GM12878 (cell line): Measurements from ENCODE around the gene ATP6V1C2. TPM values are rescaled to one million over a fixed set of nuclear protein-coding genes. Genes with fewer than 3 reads are reported as not detected.

ENCODE experiments used
- ATAC-seq: fragments of 200-7000 bp; cut with Tn5 transposase; 3 replicates; pipeline ENCODE4 v1.9.1; 2020; ENCODE audit warnings: mild to moderate bottlenecking, moderate library complexity
- BruUV-seq: library from RNA; stranded (reverse); fragments of 400-500 nt; replicated peaks from 2 replicates; lab custom pipeline; 2021; lab: Mats Ljungman, UMichigan
- CTCF ChIA-PET: fragments of 300-600 bp; sonication (Branson Sonifier 250); formaldehyde crosslinking; extraction: SDS; loops from one replicate; lab custom pipeline; 2021; ENCODE audit warnings: inconsistent platforms; lab: Yijun Ruan, JAX
- POLR2A ChIA-PET: fragments of 350-600 bp; formaldehyde crosslinking; extraction: SDS; loops from one replicate; lab custom pipeline; 2021; ENCODE audit warnings: inconsistent platforms; lab: Charles Lee
- RAD21 ChIA-PET: fragments of 300-600 bp; sonication (Branson Sonifier 250); formaldehyde crosslinking; loops from one replicate; lab custom pipeline; 2023; ENCODE audit warnings: antibody characterized with exemption; ENCODE audit not compliant: unreplicated experiment; lab: Charles Lee
- SMC1A ChIA-PET: fragments of 300-600 bp; sonication (Branson Sonifier 250); formaldehyde crosslinking; loops from one replicate; lab custom pipeline; 2023; ENCODE audit not compliant: unreplicated experiment, uncharacterized antibody; lab: Charles Lee
- DNase-seq: peaks from one replicate; pipeline ENCODE4 v3.0.0-alpha.2; 2011; ENCODE audit warnings: low read depth, low spot score
- FAIRE-seq: peaks from 3 replicates; lab custom pipeline; 2011; peaks lifted over from hg19 to GRCh38; lab: Jason Lieb, UNC
- H2AFZ ChIP-seq: 2 replicates; pipeline ENCODE4 v1.6.0; 2011; ENCODE audit warnings: low read depth, low read length, control low read depth; ENCODE audit not compliant: control insufficient read depth
- H3K27ac ChIP-seq: 2 replicates; pipeline ENCODE4 v1.5.1; 2011; ENCODE audit warnings: control low read depth; ENCODE audit not compliant: control insufficient read depth, insufficient read depth
- H3K27me3 ChIP-seq, 2 experiments: replicated peaks in 1 of 2; 2 replicates each; pipeline versions ENCODE4 v1.6.0 to v1.6.1; 2011; ENCODE audit warnings: low read length in 1 of 2; ENCODE audit not compliant: control insufficient read depth in 2 of 2, insufficient read depth in 2 of 2
- H3K36me3 ChIP-seq, 2 experiments: 2 replicates each; pipeline ENCODE4 v1.5.1; 2011; ENCODE audit warnings: low read length in 1 of 2; ENCODE audit not compliant: control insufficient read depth in 2 of 2, insufficient read depth in 2 of 2
- H3K4me1 ChIP-seq: 2 replicates; pipeline ENCODE4 v1.6.1; 2011; ENCODE audit warnings: mild to moderate bottlenecking, low read length, moderate library complexity, mixed read lengths; ENCODE audit not compliant: control insufficient read depth, insufficient read depth
- H3K4me2 ChIP-seq: 2 replicates; pipeline ENCODE4 v1.6.0; 2011; ENCODE audit warnings: control low read depth; ENCODE audit not compliant: control insufficient read depth, insufficient read depth
- H3K4me3 ChIP-seq: fragments of 200-600 bp; sonication (generic); 2 replicates; pipeline ENCODE4 v1.5.1; 2016
- H3K79me2 ChIP-seq: 2 replicates; pipeline ENCODE4 v1.6.0; 2011; ENCODE audit warnings: low read length; ENCODE audit not compliant: control insufficient read depth, insufficient read depth
- H3K9ac ChIP-seq: 2 replicates; pipeline ENCODE4 v1.8.0; 2011; ENCODE audit warnings: low read length, control low read depth, mixed read lengths; ENCODE audit not compliant: control insufficient read depth, insufficient read depth
- H3K9me3 ChIP-seq: replicated peaks from 3 replicates; pipeline ENCODE4 v1.5.1; 2011; ENCODE audit warnings: mild to moderate bottlenecking, low read length; ENCODE audit not compliant: control insufficient read depth, insufficient read depth
- H4K20me1 ChIP-seq: 2 replicates; pipeline ENCODE4 v1.6.0; 2011; ENCODE audit not compliant: control insufficient read depth, insufficient read depth
- DPF2 ChIP-seq: fragments of 450-650 bp; IDR thresholded peaks from 2 replicates; pipeline ENCODE4 v1.6.1; 2017; ENCODE audit warnings: mild to moderate bottlenecking
- ESRRA ChIP-seq: IDR thresholded peaks from 2 replicates; pipeline ENCODE4 v1.6.1; 2012; ENCODE audit warnings: mild to moderate bottlenecking, low read length, improper control_type of control experiment
- MYB ChIP-seq: fragments of 150-350 bp; IDR thresholded peaks from 2 replicates; pipeline ENCODE4 v1.6.1; 2014; ENCODE audit warnings: mild to moderate bottlenecking, low read depth, low read length, borderline replicate concordance
- MYC ChIP-seq: IDR thresholded peaks from 2 replicates; pipeline ENCODE4 v1.6.1; 2011; ENCODE audit warnings: mild to moderate bottlenecking, low read length, moderate library complexity, inconsistent platforms; ENCODE audit not compliant: insufficient read depth, insufficient replicate concordance, insufficient read length, severe bottlenecking
- SMAD5 ChIP-seq: IDR thresholded peaks from 2 replicates; pipeline ENCODE4 v1.6.1; 2016; ENCODE audit warnings: antibody characterized with exemption, low read depth
- WGBS: methylation state at CpG from one replicate; pipeline ENCODE4 v1.1.6; 2016; ENCODE audit warnings: low lambda C conversion rate; ENCODE audit not compliant: insufficient replicate concordance, insufficient coverage; ENCODE audit errors: missing lambda C conversion rate; 5-methylcytosine and 5-hydroxymethylcytosine counted together
- in situ Hi-C: fragments of 300-500 bp; cut with MboI; formaldehyde crosslinking; loops from 9 replicates; pipeline ENCODE4 v1.14.3; 2018; ENCODE audit warnings: mixed read lengths
- intact Hi-C: fragments of 100-400 bp; cut with micrococcal nuclease; formaldehyde crosslinking; loops from one replicate; pipeline ENCODE4 v1.14.2; 2022; ENCODE audit not compliant: unreplicated experiment
- polyA plus RNA-seq, 11 experiments: library from polyadenylated mRNA; depleted of rRNA in 4 of 11; unstranded in 6 of 11; stranded (reverse) in 5 of 11; fragments of >200 nt; fragmentation: Nextera tagmentation in 4 of 11; fragmentation: Illumina TruSeq in 1 of 11; extraction: Ambion mirVana in 4 of 11; extraction: Trizol in 1 of 11; gene quantifications; 1 replicate in 1 of 11; 2 replicates in 10 of 11; pipeline versions ENCODE4 v1.2.1 to v1.2.3, GENCODE V29; 2011 to 2016; ENCODE audit warnings: inconsistent platforms in 2 of 11, missing spikeins in 2 of 11, low read depth in 1 of 11
- total RNA-seq, 4 experiments: library from RNA; depleted of rRNA in 3 of 4; stranded (reverse); fragments of >200 nt in 3 of 4; fragmentation: Illumina TruSeq in 1 of 4; extraction: Trizol in 1 of 4; gene quantifications; 2 replicates each; pipeline versions ENCODE4 v1.2.1 to v1.2.3, GENCODE V29; 2013 to 2021
- TF ChIP-seq, protein P1 (sequence below): fragments of 450-650 bp; IDR thresholded peaks from 2 replicates; pipeline ENCODE4 v1.6.1; 2017; ENCODE audit warnings: borderline replicate concordance
- TF ChIP-seq, protein P2 (sequence below): fragments of 450-650 bp; IDR thresholded peaks from 2 replicates; pipeline ENCODE4 v1.6.1; 2016; ENCODE audit warnings: mild to moderate bottlenecking

ATP6V1C2 gene
- total and polyA plus RNA-seq, 10 of the 15 experiments (the other 5 are each of a cell fraction or from before 2014, with no cell fraction given): 0.04 to 1.5 (median 0.24) TPM; not detected in 1

DNA sequence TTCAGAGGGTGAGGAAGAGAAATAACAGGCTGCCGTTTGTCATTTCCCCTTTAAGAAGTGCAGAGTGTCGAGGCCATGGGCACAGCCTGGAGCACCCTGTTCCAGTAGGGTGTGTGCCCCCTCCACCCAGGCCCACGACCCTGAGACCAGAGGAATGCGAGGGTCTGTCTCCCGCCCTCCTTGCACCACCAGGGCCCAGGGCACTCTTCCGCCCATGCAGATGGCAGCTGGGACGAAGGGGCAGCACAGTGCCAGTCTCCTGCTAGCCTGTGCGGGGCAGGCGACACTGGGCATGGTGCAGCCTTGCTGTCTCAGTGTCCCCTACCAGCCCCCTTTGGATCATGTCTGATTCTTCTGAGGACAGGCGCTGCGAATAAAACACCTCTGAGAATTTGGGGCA is 106.9 kb downstream of the ATP6V1C2 start:
- H3K4me3 ChIP-seq: no peak overlapping the region
- H3K79me2 ChIP-seq: no peaks in the 10 kb centered on the region
- no peak overlapping the region for H3K9ac ChIP-seq
- 51% methylated on average over 11 of the region's 11 CpGs for WGBS
- in situ Hi-C loops: no loop called here
- CTCF ChIA-PET: no interaction called here
- no peak overlapping the region for H2AFZ ChIP-seq
- no peak overlapping the region for H3K27ac ChIP-seq
- no peaks in the 10 kb centered on the region for H4K20me1 ChIP-seq
- RAD21 ChIA-PET: no interaction called here
- H3K36me3 ChIP-seq: no peaks in the 10 kb centered on the region
- H3K9me3 ChIP-seq: no peaks in the 10 kb centered on the region; the same call in 2 of the 3 replicates
- H3K27me3 ChIP-seq: peaks cover 0 to 3% of the 10 kb centered on the region in 2 experiments; a peak in 3 of 4 replicates
- POLR2A ChIA-PET: no interaction called here
- SMC1A ChIA-PET: interaction anchor here (0.9 kb wide), 1 partner anchor 492 kb away, joined by 3 read pairs; no protein-coding TSS in a partner anchor
- intact Hi-C loops: no loop called here
- H3K4me2 ChIP-seq: no peak overlapping the region
- DNase-seq (no peak), FAIRE-seq (no peak)
- no peak for TF ChIP-seq MYB
- TF ChIP-seq, protein P1, sequence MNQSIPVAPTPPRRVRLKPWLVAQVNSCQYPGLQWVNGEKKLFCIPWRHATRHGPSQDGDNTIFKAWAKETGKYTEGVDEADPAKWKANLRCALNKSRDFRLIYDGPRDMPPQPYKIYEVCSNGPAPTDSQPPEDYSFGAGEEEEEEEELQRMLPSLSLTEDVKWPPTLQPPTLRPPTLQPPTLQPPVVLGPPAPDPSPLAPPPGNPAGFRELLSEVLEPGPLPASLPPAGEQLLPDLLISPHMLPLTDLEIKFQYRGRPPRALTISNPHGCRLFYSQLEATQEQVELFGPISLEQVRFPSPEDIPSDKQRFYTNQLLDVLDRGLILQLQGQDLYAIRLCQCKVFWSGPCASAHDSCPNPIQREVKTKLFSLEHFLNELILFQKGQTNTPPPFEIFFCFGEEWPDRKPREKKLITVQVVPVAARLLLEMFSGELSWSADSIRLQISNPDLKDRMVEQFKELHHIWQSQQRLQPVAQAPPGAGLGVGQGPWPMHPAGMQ: no peak
- TF ChIP-seq, protein P2, sequence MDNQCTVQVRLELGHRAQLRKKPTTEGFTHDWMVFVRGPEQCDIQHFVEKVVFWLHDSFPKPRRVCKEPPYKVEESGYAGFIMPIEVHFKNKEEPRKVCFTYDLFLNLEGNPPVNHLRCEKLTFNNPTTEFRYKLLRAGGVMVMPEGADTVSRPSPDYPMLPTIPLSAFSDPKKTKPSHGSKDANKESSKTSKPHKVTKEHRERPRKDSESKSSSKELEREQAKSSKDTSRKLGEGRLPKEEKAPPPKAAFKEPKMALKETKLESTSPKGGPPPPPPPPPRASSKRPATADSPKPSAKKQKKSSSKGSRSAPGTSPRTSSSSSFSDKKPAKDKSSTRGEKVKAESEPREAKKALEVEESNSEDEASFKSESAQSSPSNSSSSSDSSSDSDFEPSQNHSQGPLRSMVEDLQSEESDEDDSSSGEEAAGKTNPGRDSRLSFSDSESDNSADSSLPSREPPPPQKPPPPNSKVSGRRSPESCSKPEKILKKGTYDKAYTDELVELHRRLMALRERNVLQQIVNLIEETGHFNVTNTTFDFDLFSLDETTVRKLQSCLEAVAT: no peak
- TF ChIP-seq SMAD5: no peak
- TF ChIP-seq ESRRA: no peak
- no peak for TF ChIP-seq MYC
- no peak for TF ChIP-seq DPF2
- TF ChIP-seq, all 136 proteins: peak for 0
- BruUV-seq: no TSS peak
- no peaks in the 10 kb centered on the region for H3K4me1 ChIP-seq
- no peak for ATAC-seq
